Measurements from ENCODE around the gene MPP3. TPM values are rescaled to one million over a fixed set of nuclear protein-coding genes. Genes with fewer than 3 reads are reported as not detected.
"Not testable (repeated sequence)": the region's sequence is repeated elsewhere in the genome, so short reads cannot be mapped to it uniquely, and the experiment has no call there.

Gene MPP3
- total RNA-seq, 1 donor from 2014 or later: 6.1 TPM

GRCh38 chr17:43871946-43872690, 39.2 kb upstream of the MPP3 start:
- no peak overlapping the region for H3K9ac ChIP-seq
- no peak overlapping the region for H3K4me2 ChIP-seq
- no peaks in the 10 kb centered on the region for H3K79me2 ChIP-seq (ENCODE audit: low read depth)
- H3K4me3 Mint-ChIP-seq: no peak overlapping the region
- no peak overlapping the region for H3K27ac ChIP-seq
- H2AFZ ChIP-seq (replicated peaks): no peak overlapping the region
- peaks cover 4% of the 10 kb centered on the region for H3K27me3 Mint-ChIP-seq (ENCODE audit: insufficient read depth, low read depth)
- H3K4me3 ChIP-seq: no peak overlapping the region
- H3K4me1 ChIP-seq: peaks cover 6% of the 10 kb centered on the region
- H3K36me3 ChIP-seq: no peaks in the 10 kb centered on the region
- H3K36me3 Mint-ChIP-seq: no peaks in the 10 kb centered on the region
- H3K9me3 ChIP-seq (ENCODE audit: low read depth): no peaks in the 10 kb centered on the region
- no peak for DNase-seq (ENCODE audit: low spot score)
- TF ChIP-seq EZH2phosphoT487 (IDR thresholded peaks at IDR 0.05) (no peak), CTCF (IDR thresholded peaks at IDR 0.05) (no peak), EZH2 (IDR thresholded peaks at IDR 0.05) (no peak)
- no peaks in the 10 kb centered on the region for H3K9me3 Mint-ChIP-seq
- no peaks in the 10 kb centered on the region for H3F3A ChIP-seq (ENCODE audit: low read depth)
- H4K20me1 ChIP-seq (ENCODE audit: low read depth): no peaks in the 10 kb centered on the region
- H3K27me3 ChIP-seq: peaks cover 6% of the 10 kb centered on the region
- H3K27ac Mint-ChIP-seq: no peak overlapping the region
- H3K4me1 Mint-ChIP-seq: no peaks in the 10 kb centered on the region

GRCh38 chr17:43869031-43869430, 36.1 kb upstream of the MPP3 start:
- not testable (repeated sequence) for H3K9me3 ChIP-seq (ENCODE audit: low read depth); H3K36me3 Mint-ChIP-seq; H3K4me3 Mint-ChIP-seq; H3K27me3 Mint-ChIP-seq (ENCODE audit: insufficient read depth, low read depth); H3K27ac ChIP-seq; H3K9me3 Mint-ChIP-seq; H3K36me3 ChIP-seq; H3K4me1 Mint-ChIP-seq; H3K4me3 ChIP-seq; H3K27me3 ChIP-seq; H3K27ac Mint-ChIP-seq; H3F3A ChIP-seq (ENCODE audit: low read depth); H3K4me2 ChIP-seq; H3K79me2 ChIP-seq (ENCODE audit: low read depth); DNase-seq (ENCODE audit: low spot score); H4K20me1 ChIP-seq (ENCODE audit: low read depth); H3K4me1 ChIP-seq; H3K9ac ChIP-seq; H2AFZ ChIP-seq (replicated peaks)

GRCh38 chr17:43868226-43868994, 35.5 kb upstream of the MPP3 start:
- H3F3A ChIP-seq (ENCODE audit: low read depth): no peaks in the 10 kb centered on the region
- H3K9me3 Mint-ChIP-seq: no peaks in the 10 kb centered on the region

More at GRCh38 chr17:43868226-43868994, 35.5 kb upstream of the MPP3 start:
- H3K36me3 Mint-ChIP-seq: no peaks in the 10 kb centered on the region
- Histone ChIP-seq H3K79me2 (ENCODE audit: low read depth) (no peaks in the 10 kb centered on the region), H3K4me3 (no peak overlapping the region), H3K4me2 (no peak overlapping the region), H3K9ac (no peak overlapping the region), H3K27ac (no peak overlapping the region), H4K20me1 (ENCODE audit: low read depth) (no peaks in the 10 kb centered on the region), H3K4me1 (peaks cover 6% of the 10 kb centered on the region), H3K36me3 (no peaks in the 10 kb centered on the region), H3K27me3 (peaks cover 6% of the 10 kb centered on the region), H3K9me3 (ENCODE audit: low read depth) (no peaks in the 10 kb centered on the region), H2AFZ (replicated peaks) (no peak overlapping the region)
- no peak for TF ChIP-seq EZH2 (IDR thresholded peaks at IDR 0.05)
- TF ChIP-seq CTCF (IDR thresholded peaks at IDR 0.05): no peak
- TF ChIP-seq EZH2phosphoT487 (IDR thresholded peaks at IDR 0.05): no peak
- peaks cover 6% of the 10 kb centered on the region for H3K4me1 Mint-ChIP-seq
- no peak for DNase-seq (ENCODE audit: low spot score)
- H3K27ac Mint-ChIP-seq: no peak overlapping the region
- no peak overlapping the region for H3K4me3 Mint-ChIP-seq
- H3K27me3 Mint-ChIP-seq (ENCODE audit: insufficient read depth, low read depth): peaks cover 8% of the 10 kb centered on the region

Measured in neural progenitor cell (in vitro differentiated cells).